CD14-positive monocyte (primary cell): ENCODE measurements around the gene CDH23. TPM values are rescaled to one million over a fixed set of nuclear protein-coding genes. Genes with fewer than 3 reads are reported as not detected.

Source experiments
- DNase-seq, 3 donors: peaks; one replicate each; pipeline ENCODE4 v3.0.0-alpha.2; 2011 to 2022
- H2AFZ ChIP-seq: 2 replicates; pipeline ENCODE4 v1.6.0; 2012; ENCODE audit warnings: mild to moderate bottlenecking, low read depth, low read length, inconsistent platforms; ENCODE audit not compliant: insufficient read depth, poor library complexity, severe bottlenecking
- H3K27ac ChIP-seq, 2 donors: 1 replicate in 1 of 2; 2 replicates in 1 of 2; pipeline ENCODE4 v1.5.1; 2012 to 2013; ENCODE audit warnings: low read length in 2 of 2, control low read depth in 1 of 2, inconsistent platforms in 1 of 2, low read depth in 1 of 2, mild to moderate bottlenecking in 1 of 2
- H3K27me3 ChIP-seq, 2 donors: one replicate each; pipeline versions ENCODE4 v1.6.0 to v1.6.1; 2011 to 2013; ENCODE audit warnings: low read length in 2 of 2; ENCODE audit not compliant: control insufficient read depth in 2 of 2, insufficient read depth in 2 of 2
- H3K36me3 ChIP-seq, 2 donors: replicated peaks in 1 of 2; 1 replicate in 1 of 2; 2 replicates in 1 of 2; pipeline versions ENCODE4 v1.5.1 to v1.6.1; 2012 to 2013; ENCODE audit warnings: low read length in 2 of 2, control low read depth in 1 of 2, inconsistent platforms in 1 of 2, mild to moderate bottlenecking in 1 of 2; ENCODE audit not compliant: insufficient read depth in 2 of 2, control insufficient read depth in 1 of 2
- H3K4me1 ChIP-seq, 2 donors: 1 replicate in 1 of 2; 2 replicates in 1 of 2; pipeline versions ENCODE4 v1.5.1 to v1.6.1; 2012 to 2013; ENCODE audit warnings: low read length in 2 of 2, control low read depth in 1 of 2, inconsistent platforms in 1 of 2, mild to moderate bottlenecking in 1 of 2, moderate library complexity in 1 of 2; ENCODE audit not compliant: insufficient read depth in 2 of 2, control insufficient read depth in 1 of 2
- H3K4me2 ChIP-seq: replicated peaks from 2 replicates; pipeline ENCODE3; 2012; ENCODE audit warnings: low read length, moderate library complexity, mild to moderate bottlenecking; ENCODE audit not compliant: poor library complexity, severe bottlenecking; ENCODE audit errors: extremely low read depth
- H3K4me3 ChIP-seq, 3 experiments: fragments of 200-600 bp in 1 of 3; sonication (generic) in 1 of 3; replicated peaks in 1 of 3; 1 replicate in 2 of 3; 2 replicates in 1 of 3; pipeline ENCODE4 v1.5.1; 2011 to 2013; ENCODE audit warnings: low read length in 3 of 3, mild to moderate bottlenecking in 3 of 3, control low read depth in 2 of 3, low read depth in 2 of 3, inconsistent platforms in 1 of 3, moderate library complexity in 1 of 3
- H3K79me2 ChIP-seq: 2 replicates; pipeline ENCODE4 v1.6.0; 2012; ENCODE audit warnings: mild to moderate bottlenecking, control low read depth, inconsistent platforms, low read length, moderate library complexity; ENCODE audit not compliant: insufficient read depth
- H3K9ac ChIP-seq: 2 replicates; pipeline ENCODE4 v1.6.0; 2017; ENCODE audit warnings: low read length, mild to moderate bottlenecking; ENCODE audit not compliant: insufficient read depth, poor library complexity, severe bottlenecking
- H3K9me3 ChIP-seq, 2 donors: replicated peaks in 1 of 2; 1 replicate in 1 of 2; 2 replicates in 1 of 2; pipeline versions ENCODE4 v1.5.1 to v1.6.1; 2012 to 2013; ENCODE audit warnings: low read length in 2 of 2, control low read depth in 1 of 2; ENCODE audit not compliant: control insufficient read depth in 1 of 2, insufficient read depth in 1 of 2
- H4K20me1 ChIP-seq: 2 replicates; pipeline ENCODE4 v1.6.0; 2012; ENCODE audit warnings: mild to moderate bottlenecking, low read length, control low read depth, moderate library complexity; ENCODE audit not compliant: insufficient read depth
- H3K27ac Mint-ChIP-seq, 7 donors: one replicate each; pipeline ENCODE4 v1.8.0; 2020; ENCODE audit warnings: mild to moderate bottlenecking in 7 of 7, mixed read lengths in 7 of 7, moderate library complexity in 6 of 7, inconsistent platforms in 2 of 7
- H3K27me3 Mint-ChIP-seq, 3 donors: one replicate each; pipeline ENCODE4 v1.8.0; 2021 to 2022; ENCODE audit warnings: low read depth in 3 of 3, mild to moderate bottlenecking in 3 of 3, mixed read lengths in 3 of 3, moderate library complexity in 3 of 3, inconsistent platforms in 1 of 3
- H3K36me3 Mint-ChIP-seq, 2 donors: one replicate each; pipeline ENCODE4 v1.8.0; 2020; ENCODE audit warnings: mixed read lengths in 2 of 2, inconsistent platforms in 1 of 2, mild to moderate bottlenecking in 1 of 2
- H3K4me1 Mint-ChIP-seq: one replicate; pipeline ENCODE4 v1.8.0; 2020; ENCODE audit warnings: mild to moderate bottlenecking, mixed read lengths
- H3K4me3 Mint-ChIP-seq, 2 donors: one replicate each; pipeline ENCODE4 v1.8.0; 2020; ENCODE audit warnings: mild to moderate bottlenecking in 2 of 2, mixed read lengths in 2 of 2, moderate library complexity in 1 of 2
- H3K9me3 Mint-ChIP-seq, 7 donors: one replicate each; pipeline ENCODE4 v1.8.0; 2020 to 2022; ENCODE audit warnings: mixed read lengths in 7 of 7, mild to moderate bottlenecking in 6 of 7, moderate library complexity in 6 of 7, inconsistent platforms in 2 of 7
- WGBS: methylation state at CpG from one replicate; pipeline ENCODE4 v1.1.5; 2013; ENCODE audit warnings: missing lambda C conversion rate; ENCODE audit not compliant: insufficient coverage; 5-methylcytosine and 5-hydroxymethylcytosine counted together
- intact Hi-C, 2 donors: fragments of 100-400 bp; cut with micrococcal nuclease; formaldehyde crosslinking; loops; one replicate each; pipeline versions ENCODE4 v1.15.0 to v1.15.1; 2023
- polyA plus RNA-seq, 3 donors: library from polyadenylated mRNA; depleted of rRNA in 1 of 3; unstranded in 2 of 3; stranded (reverse) in 1 of 3; fragments of 300-500 nt in 2 of 3; fragments of >200 nt in 1 of 3; fragmentation: Illumina TruSeq in 2 of 3; gene quantifications; 1 replicate in 2 of 3; 2 replicates in 1 of 3; pipeline ENCODE4 v1.2.3, GENCODE V29; 2012 to 2021
- TF ChIP-seq, protein P1 (sequence below): fragments of 200-600 bp; IDR thresholded peaks from one replicate; pipeline ENCODE4 v1.8.0; 2022; ENCODE audit warnings: antibody characterized with exemption, mild to moderate bottlenecking

CDH23 gene
- polyA plus RNA-seq, 3 donors = 8.2 to 36.2 (median 10.5) TPM

DNA sequence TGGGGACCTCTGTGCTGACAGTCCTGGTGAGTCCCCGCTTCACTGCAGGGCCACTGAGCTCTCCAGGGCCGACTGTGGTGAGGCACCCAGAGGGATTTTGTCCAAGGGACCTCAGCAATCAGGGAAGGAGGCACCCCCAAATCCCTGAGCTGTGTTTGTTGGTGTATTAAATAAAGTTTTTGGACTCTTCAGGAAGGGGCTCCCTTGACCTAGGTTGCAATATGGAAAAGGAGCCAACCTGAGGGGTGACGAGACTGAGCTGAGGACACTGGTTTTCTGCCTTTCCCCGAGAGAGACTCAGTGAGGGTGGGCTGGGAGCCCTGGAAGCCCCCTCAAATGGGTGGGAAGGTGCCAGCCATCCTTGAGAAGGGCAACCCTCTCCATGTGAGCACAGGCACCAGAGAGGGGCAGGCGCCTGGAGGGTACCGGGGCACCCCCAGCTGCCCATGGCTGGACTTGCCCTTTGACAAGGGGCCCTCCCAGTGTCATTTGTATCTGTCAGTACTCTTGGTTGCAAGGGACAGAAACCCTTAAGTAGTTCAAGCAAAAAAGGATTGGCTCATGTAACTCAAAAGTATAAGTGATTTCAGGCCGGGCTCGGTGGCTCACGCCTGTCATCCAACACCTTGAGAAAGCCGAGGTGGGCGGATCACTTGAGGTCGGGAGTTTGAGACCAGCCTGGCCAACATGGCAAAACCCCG is 250.0 kb downstream of the CDH23 start:
- Histone ChIP-seq H3K4me3 (no peak overlapping the region), H3K9ac (no peak overlapping the region), H3K4me2 (no peak overlapping the region), H3K27me3 (no peaks in the 10 kb centered on the region), H3K4me1 (peaks cover 16 to 31% of the 10 kb centered on the region in 2 donors), H2AFZ (no peak overlapping the region), H3K36me3 (no peaks in the 10 kb centered on the region), H3K9me3 (no peaks in the 10 kb centered on the region), H3K79me2 (no peaks in the 10 kb centered on the region), H3K27ac (no peak overlapping the region), H4K20me1 (no peaks in the 10 kb centered on the region)
- Mint-ChIP-seq H3K27ac (no peak overlapping the region), H3K4me1 (peaks cover 25% of the 10 kb centered on the region), H3K36me3 (peaks cover 21 to 29% of the 10 kb centered on the region in 2 donors), H3K9me3 (peaks cover 0 to 2% (median 0%) of the 10 kb centered on the region in 7 donors), H3K4me3 (no peak overlapping the region), H3K27me3 (peaks cover 0 to 6% (median 1%) of the 10 kb centered on the region in 3 donors)
- DNase-seq = no peak
- WGBS = 98% methylated on average over 6 of the region's 13 CpGs
- intact Hi-C loops = no loop called here
- TF ChIP-seq, protein P1, sequence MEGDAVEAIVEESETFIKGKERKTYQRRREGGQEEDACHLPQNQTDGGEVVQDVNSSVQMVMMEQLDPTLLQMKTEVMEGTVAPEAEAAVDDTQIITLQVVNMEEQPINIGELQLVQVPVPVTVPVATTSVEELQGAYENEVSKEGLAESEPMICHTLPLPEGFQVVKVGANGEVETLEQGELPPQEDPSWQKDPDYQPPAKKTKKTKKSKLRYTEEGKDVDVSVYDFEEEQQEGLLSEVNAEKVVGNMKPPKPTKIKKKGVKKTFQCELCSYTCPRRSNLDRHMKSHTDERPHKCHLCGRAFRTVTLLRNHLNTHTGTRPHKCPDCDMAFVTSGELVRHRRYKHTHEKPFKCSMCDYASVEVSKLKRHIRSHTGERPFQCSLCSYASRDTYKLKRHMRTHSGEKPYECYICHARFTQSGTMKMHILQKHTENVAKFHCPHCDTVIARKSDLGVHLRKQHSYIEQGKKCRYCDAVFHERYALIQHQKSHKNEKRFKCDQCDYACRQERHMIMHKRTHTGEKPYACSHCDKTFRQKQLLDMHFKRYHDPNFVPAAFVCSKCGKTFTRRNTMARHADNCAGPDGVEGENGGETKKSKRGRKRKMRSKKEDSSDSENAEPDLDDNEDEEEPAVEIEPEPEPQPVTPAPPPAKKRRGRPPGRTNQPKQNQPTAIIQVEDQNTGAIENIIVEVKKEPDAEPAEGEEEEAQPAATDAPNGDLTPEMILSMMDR = no peak

DNA sequence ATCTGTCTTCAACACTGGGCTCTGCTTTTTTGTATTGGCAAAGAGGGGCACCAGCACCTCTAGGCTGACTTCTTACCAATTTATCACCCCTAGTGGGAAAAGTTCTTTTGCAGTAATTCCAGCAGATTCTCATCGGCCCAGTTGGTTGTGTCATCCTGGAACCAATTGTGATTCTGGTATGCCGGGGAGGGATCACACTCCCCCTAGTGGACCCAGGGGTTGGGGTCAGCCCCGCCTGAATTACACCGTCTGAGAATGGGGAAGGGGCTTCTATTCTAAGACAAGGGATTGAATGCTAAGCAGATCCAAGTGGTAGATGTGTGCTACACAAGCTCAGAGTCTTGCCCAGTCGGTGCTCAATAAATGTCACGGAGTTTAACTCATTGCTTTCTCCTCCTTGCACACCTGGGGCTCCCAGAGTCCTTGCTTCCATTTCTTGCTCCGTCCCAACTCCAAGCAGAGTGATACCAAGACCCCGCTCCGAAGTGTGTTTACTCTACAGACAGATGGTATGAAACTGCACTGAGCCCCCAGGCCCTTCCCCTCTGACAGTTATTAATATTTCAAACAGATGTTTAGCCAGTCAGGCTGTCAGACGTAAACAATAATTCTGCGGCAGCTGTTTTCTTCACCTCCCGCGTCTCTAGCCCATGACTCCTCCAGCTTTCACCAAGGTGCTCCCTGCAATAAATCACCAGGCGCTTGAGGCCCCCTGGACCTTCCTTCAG is 251.0 kb downstream of the CDH23 start:
- Histone ChIP-seq H2AFZ (no peak overlapping the region), H3K36me3 (no peaks in the 10 kb centered on the region), H3K9ac (no peak overlapping the region), H4K20me1 (no peaks in the 10 kb centered on the region), H3K4me3 (no peak overlapping the region), H3K4me2 (no peak overlapping the region), H3K9me3 (no peaks in the 10 kb centered on the region), H3K79me2 (no peaks in the 10 kb centered on the region), H3K27ac (no peak overlapping the region), H3K4me1 (peaks cover 16 to 31% of the 10 kb centered on the region in 2 donors), H3K27me3 (no peaks in the 10 kb centered on the region)
- intact Hi-C loops = no loop called here
- TF ChIP-seq, protein P1 = peak; percentile 28
- peaks cover 25% of the 10 kb centered on the region for H3K4me1 Mint-ChIP-seq
- H3K27ac Mint-ChIP-seq = peak overlapping the region in 1 of 7 donors; percentile 45
- WGBS = 80% methylated on average over 11 of the region's 14 CpGs
- H3K9me3 Mint-ChIP-seq = peaks cover 0 to 2% (median 0%) of the 10 kb centered on the region in 7 donors
- no peak for DNase-seq
- H3K4me3 Mint-ChIP-seq = no peak overlapping the region
- peaks cover 21 to 36% of the 10 kb centered on the region in 2 donors for H3K36me3 Mint-ChIP-seq
- H3K27me3 Mint-ChIP-seq = peaks cover 0 to 6% (median 1%) of the 10 kb centered on the region in 3 donors
